C4-2B (cell line): ENCODE results near the gene CLK4.

ENCODE experiments used
- H3K27ac ChIP-seq: fragments of 450-650 bp; 2 replicates; pipeline ENCODE4 v1.5.1; 2017
- CTCF ChIP-seq: fragments of 450-650 bp; conservative IDR thresholded peaks from 2 replicates; pipeline ENCODE4 v1.5.1; 2017; ENCODE audit warnings: mild to moderate bottlenecking
- ZFX ChIP-seq: fragments of 450-650 bp; IDR thresholded peaks from 2 replicates; pipeline ENCODE4 v1.6.1; 2017

CLK4 gene

GRCh38 chr5:178595150-178595549 is 31.7 kb downstream of the CLK4 start:
- no peak overlapping the region for H3K27ac ChIP-seq
- TF ChIP-seq ZFX: no peak
- no peak for TF ChIP-seq CTCF

- H3K27ac ChIP-seq: no peak overlapping the region
- TF ChIP-seq ZFX: no peak
- peak; percentile 78 for TF ChIP-seq CTCF
Measured at GRCh38 chr5:178590924-178591423, 35.9 kb downstream of the CLK4 start.

- peak within 1 kb of the TSS; percentile 12; the same call in 1 of the 2 replicates for H3K27ac ChIP-seq
- TF ChIP-seq ZFX: no peak
- peak; percentile 95 for TF ChIP-seq CTCF
Measured at GRCh38 chr5:178590141-178590923, 36.5 kb downstream of the CLK4 start, which contains the start of gene COL23A1. COL23A1 (minus strand) TSS chr5:178590393.

DNA sequence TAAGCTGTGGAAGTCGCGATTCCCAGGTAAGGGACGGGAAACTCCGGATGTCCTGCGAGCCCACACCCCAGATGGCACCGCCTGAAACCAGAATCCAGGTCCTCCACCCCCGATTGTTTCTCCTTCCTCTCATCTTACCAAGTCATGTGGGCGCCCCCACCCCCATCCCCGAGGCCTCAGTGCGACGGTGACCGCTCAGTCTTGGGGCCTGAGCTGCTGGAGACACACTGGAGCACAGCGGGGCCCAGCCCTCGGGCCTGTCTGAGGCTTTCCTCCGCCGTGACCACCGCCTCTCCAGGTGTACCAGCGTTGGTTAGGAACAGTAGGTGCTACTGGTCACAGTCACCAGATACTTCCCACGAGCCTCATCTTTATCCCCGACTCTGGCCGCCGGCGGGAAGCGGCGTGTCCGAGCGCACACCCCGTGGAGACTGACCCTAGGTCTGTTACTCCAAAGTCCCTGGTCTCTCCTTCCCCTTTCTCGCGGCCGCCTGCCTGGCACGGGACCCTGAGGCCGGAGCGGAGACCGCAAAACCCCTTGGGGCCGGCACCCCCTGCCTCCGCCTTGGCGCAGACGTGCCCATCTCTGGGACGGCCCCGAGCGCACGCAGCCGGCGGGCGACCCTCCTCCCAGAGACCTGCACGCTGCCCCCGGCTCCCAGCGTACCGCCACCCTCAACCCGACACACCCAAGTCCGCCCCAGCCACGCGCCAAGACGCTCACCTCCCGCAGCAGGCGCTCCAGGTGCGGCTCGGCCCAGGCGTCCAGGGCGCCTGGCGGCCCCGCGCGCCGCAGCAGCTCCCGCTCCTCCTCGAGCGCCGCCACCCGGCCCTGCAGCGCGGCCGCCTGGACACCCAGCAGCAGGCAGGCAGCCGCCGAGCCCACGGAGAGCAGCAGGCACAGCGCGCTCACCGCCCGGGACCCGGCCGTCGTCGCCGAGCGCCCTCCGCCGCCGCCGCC is 37.4 kb downstream of the CLK4 start:
- H3K27ac ChIP-seq: no peak overlapping the region; the same call in 1 of the 2 replicates
- TF ChIP-seq CTCF: no peak
- no peak for TF ChIP-seq ZFX

DNA sequence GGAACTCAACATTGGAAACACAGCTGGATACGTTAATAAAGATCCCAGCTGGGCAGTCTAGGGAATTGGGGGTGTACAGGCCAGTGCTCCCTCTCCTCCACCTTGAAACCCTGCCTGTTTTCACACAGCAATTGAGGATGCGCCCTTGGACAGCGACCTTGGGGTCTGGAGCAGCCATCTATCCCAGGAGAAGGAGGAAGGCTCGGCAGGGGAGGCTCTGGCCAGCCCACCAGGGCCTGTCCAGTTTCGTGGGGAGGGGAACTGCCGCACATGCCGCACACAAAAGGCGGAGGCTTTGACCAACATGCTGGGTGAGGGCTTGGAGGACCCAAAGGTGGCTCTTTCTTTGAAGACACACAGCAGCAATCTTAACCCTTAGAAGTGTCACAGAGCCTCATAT is 38.1 kb downstream of the CLK4 start:
- H3K27ac ChIP-seq: no peak overlapping the region
- TF ChIP-seq CTCF: no peak
- no peak for TF ChIP-seq ZFX

GRCh38 chr5:178587763-178588611 is 38.9 kb downstream of the CLK4 start:
- H3K27ac ChIP-seq: no peak overlapping the region
- TF ChIP-seq CTCF (no peak), ZFX (no peak)
